Activated gamma-delta T cell treated with Interleukin-2 at 50 U/mL for 16 hours (primary cell): ENCODE results near the gene KCNJ16.

Source experiments
- DNase-seq: peaks from one replicate; pipeline ENCODE4 v3.0.0-alpha.2; 2020

Gene KCNJ16

DNA sequence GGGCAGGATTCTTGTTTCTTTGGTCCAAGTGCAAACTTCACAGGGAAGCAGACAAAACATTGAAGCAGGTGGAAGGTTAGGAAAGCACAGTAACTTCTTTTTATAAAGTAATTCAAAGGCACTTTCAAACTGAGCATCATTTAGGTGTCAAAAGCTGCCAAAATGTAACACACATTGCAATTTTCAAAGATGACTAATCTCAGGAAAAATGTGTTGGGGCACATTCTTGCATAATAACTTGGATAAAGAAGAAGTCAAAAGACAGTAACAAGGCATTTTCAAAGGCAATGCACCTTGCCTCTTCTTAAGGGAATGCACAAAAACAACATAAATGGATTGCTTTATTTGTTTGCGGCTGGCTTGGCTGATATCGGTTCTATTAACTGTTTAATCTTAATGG is 97.9 kb downstream of the KCNJ16 start:
- no peak for DNase-seq

DNA sequence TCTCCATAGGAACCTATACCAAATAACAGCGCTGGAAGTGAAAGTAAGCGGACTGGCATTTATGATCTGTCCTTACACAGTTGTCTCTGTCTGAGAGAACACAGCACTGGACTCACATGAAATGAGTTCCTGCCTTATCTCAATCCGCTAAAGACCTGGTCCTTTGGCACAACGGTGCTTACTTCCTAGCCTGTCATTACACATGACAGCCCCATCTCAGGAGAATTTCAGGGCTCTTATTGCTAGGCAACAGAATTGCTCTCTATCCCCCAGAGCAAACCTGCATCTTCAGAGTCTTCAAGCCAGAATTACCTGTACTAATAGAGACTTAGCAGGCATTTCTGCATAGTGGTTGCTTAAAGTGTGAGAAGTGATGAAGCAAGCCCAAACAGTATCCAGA is 98.7 kb downstream of the KCNJ16 start:
- DNase-seq, result no peak

- no peak for DNase-seq
Observed at GRCh38 chr17:70181376-70181775, 106.4 kb downstream of the KCNJ16 start.

DNA sequence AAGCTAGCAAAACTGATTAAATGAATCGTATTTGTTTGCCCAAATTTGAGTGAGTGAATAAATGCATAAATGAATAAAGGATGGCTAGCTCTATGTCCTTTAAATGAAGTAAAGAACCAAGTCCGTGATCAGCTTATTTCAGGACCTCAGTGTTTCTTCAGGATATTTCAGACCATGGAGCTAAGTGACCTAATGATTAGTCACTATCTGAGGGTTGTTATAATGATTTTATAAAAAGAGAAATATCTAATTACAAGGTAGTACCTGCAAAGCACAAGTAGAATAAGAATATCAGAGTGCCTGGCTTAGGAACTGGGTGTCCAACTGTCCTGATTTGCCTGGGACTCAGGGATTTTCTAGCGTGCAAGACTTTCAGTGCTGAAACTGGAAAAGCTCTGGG is 106.8 kb downstream of the KCNJ16 start:
- no peak for DNase-seq

GRCh38 chr17:70183508-70183907 is 108.5 kb downstream of the KCNJ16 start:
- no peak for DNase-seq

DNA sequence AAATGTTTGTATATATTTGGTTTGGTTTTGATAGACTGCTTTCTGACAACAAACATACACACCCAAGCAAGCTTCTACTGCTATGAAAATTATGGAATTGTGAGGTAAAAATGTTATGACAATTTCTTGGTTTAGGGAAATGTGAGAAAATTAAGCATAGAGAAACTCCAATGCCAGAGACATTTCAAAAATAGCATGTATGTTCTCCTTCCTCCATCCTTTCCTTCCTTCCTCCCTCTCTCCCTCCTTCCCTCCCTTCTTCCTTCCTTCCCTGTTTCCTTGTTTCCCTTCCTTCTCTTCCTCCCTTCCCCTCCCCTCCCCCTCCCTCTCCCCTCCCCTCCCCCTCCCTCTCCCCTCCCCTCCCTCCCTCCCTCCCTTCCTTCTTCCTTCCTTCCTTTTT is 109.2 kb downstream of the KCNJ16 start:
- no peak for DNase-seq

DNA sequence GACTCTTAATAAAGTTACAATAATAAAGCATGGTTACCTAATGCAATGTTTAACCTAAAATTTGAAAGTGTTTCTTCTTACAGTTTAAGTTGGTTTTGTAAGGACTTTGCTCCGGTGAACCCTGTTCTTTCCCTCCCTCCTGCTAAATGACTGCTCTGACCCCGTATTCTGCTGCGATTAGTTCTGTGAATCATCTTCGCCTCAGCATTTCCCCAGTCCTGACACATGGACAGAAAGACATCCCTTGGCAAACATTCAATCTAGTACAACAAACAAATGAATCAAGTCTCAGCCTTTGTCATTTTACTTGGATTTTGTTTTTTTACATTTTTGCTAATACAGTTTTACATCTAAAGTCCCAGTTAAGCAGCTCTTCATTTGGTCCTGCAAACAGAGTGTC is 109.7 kb downstream of the KCNJ16 start:
- DNase-seq, result no peak
